Hepatocyte (in vitro differentiated cells): ENCODE results near the gene SERPINE2. TPM values are rescaled to one million over a fixed set of nuclear protein-coding genes. Genes with fewer than 3 reads are reported as not detected.

Source experiments
- DNase-seq: peaks from one replicate; pipeline ENCODE4 v3.0.0-alpha.2; 2016; ENCODE audit warnings: low spot score
- H2AFZ ChIP-seq: fragments of 200-600 bp; sonication (generic); 2 replicates; pipeline ENCODE4 v1.6.0; 2016; ENCODE audit warnings: antibody characterized with exemption, mild to moderate bottlenecking
- H3K27ac ChIP-seq: fragments of 200-600 bp; sonication (generic); 2 replicates; pipeline ENCODE4 v1.5.1; 2016; ENCODE audit warnings: mild to moderate bottlenecking
- H3K27me3 ChIP-seq: fragments of 200-600 bp; sonication (generic); 2 replicates; pipeline ENCODE4 v1.6.1; 2016
- H3K36me3 ChIP-seq: fragments of 200-600 bp; sonication (generic); replicated peaks from 2 replicates; pipeline ENCODE4 v1.5.1; 2016; ENCODE audit warnings: low read depth; ENCODE audit not compliant: insufficient read depth
- H3K4me1 ChIP-seq: fragments of 200-600 bp; sonication (generic); 2 replicates; pipeline ENCODE4 v1.5.1; 2016; ENCODE audit warnings: mild to moderate bottlenecking, moderate library complexity; ENCODE audit not compliant: insufficient read depth
- H3K4me2 ChIP-seq: fragments of 200-600 bp; sonication (generic); 2 replicates; pipeline ENCODE4 v1.6.0; 2016
- H3K4me3 ChIP-seq: fragments of 200-600 bp; sonication (generic); 2 replicates; pipeline ENCODE4 v1.5.1; 2016; ENCODE audit warnings: mild to moderate bottlenecking
- H3K79me2 ChIP-seq: fragments of 200-600 bp; sonication (generic); 2 replicates; pipeline ENCODE4 v1.6.0; 2017; ENCODE audit warnings: mild to moderate bottlenecking
- H3K9me2 ChIP-seq: fragments of 200-600 bp; sonication (generic); replicated peaks from 2 replicates; pipeline ENCODE4 v1.6.0; 2017; ENCODE audit warnings: mild to moderate bottlenecking; ENCODE audit not compliant: insufficient read depth
- H3K9me3 ChIP-seq: fragments of 200-600 bp; sonication (generic); 2 replicates; pipeline ENCODE4 v1.5.1; 2016; ENCODE audit warnings: low read depth, mild to moderate bottlenecking
- H4K20me1 ChIP-seq: fragments of 200-600 bp; sonication (generic); 2 replicates; pipeline ENCODE4 v1.6.0; 2016; ENCODE audit warnings: mild to moderate bottlenecking; ENCODE audit not compliant: insufficient read depth, poor library complexity, severe bottlenecking
- EZH2 ChIP-seq: fragments of 200-600 bp; sonication (generic); IDR thresholded peaks from 2 replicates; pipeline ENCODE4 v1.6.1; 2016; ENCODE audit warnings: antibody characterized with exemption, mild to moderate bottlenecking, borderline replicate concordance
- EZH2phosphoT487 ChIP-seq: fragments of 200-600 bp; sonication (generic); IDR thresholded peaks from one replicate; pipeline ENCODE4 v1.6.1; 2018; ENCODE audit warnings: antibody characterized with exemption, mild to moderate bottlenecking, low read depth, moderate library complexity; ENCODE audit not compliant: unreplicated experiment, severe bottlenecking
- WGBS: methylation state at CpG from one replicate; pipeline ENCODE4 v1.1.6; 2016; ENCODE audit warnings: low lambda C conversion rate; ENCODE audit errors: missing lambda C conversion rate; 5-methylcytosine and 5-hydroxymethylcytosine counted together
- polyA plus RNA-seq: library from polyadenylated mRNA; unstranded; fragments of >200 nt; fragmentation: Nextera tagmentation; extraction: Ambion mirVana; gene quantifications from 2 replicates; pipeline ENCODE4 v1.2.1, GENCODE V29; 2016
- total RNA-seq: library from RNA; depleted of rRNA; stranded (reverse); fragments of >200 nt; gene quantifications from 2 replicates; pipeline ENCODE4 v1.2.3, GENCODE V29; 2014
- TF ChIP-seq, protein P1 (sequence below): fragments of 200-600 bp; sonication (generic); IDR thresholded peaks from 2 replicates; pipeline ENCODE4 v1.5.1; 2016; ENCODE audit warnings: antibody characterized with exemption, mild to moderate bottlenecking; ENCODE audit not compliant: poor library complexity

The SERPINE2 gene
- total and polyA plus RNA-seq, 2 experiments from 2014 or later = 186 to 427 TPM

DNA sequence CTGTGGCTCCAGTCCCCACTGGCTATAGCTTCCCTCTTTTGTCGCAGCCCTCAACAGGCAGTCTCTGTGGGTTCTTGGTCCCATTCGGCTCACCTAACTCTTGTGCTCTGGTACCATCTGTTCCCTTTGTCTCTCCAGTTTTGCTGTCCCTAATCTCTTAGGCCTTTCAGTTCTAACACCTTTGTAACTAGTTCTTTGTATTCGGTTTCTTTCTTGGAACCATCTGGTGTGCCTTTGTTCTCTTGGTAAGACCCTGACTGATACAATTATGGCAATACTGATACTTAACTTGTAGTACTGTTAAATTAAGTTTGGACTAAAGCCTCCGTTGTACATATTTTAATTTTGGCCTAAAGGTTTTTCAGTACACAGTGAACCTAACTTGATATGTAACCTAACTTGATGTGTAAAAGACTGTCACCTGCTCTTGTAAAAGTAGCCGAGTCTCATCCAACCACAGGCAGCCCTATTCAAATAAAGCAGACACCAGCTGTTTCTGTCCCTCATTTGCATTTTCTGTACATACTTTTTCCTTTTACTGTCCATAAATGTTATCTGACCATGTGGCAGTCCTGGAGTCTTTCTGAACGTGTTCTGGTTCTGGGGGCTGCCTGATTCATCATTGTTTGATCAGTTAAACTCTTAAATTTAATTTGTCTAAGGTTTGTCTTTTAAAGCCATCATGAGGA, 86.7 kb downstream of the SERPINE2 start:
- no peaks in the 10 kb centered on the region for H3K36me3 ChIP-seq
- H3K79me2 ChIP-seq = peaks cover under 1% of the 10 kb centered on the region
- no peaks in the 10 kb centered on the region for H3K27me3 ChIP-seq
- no peak overlapping the region for H3K4me3 ChIP-seq
- H3K4me2 ChIP-seq = no peak overlapping the region
- no peak for DNase-seq
- no peak overlapping the region for H3K27ac ChIP-seq
- WGBS = 71% methylated on average over 6 of the region's 6 CpGs
- no peaks in the 10 kb centered on the region for H3K9me3 ChIP-seq
- H2AFZ ChIP-seq = no peak overlapping the region
- no peaks in the 10 kb centered on the region for H4K20me1 ChIP-seq
- TF ChIP-seq, protein P1, sequence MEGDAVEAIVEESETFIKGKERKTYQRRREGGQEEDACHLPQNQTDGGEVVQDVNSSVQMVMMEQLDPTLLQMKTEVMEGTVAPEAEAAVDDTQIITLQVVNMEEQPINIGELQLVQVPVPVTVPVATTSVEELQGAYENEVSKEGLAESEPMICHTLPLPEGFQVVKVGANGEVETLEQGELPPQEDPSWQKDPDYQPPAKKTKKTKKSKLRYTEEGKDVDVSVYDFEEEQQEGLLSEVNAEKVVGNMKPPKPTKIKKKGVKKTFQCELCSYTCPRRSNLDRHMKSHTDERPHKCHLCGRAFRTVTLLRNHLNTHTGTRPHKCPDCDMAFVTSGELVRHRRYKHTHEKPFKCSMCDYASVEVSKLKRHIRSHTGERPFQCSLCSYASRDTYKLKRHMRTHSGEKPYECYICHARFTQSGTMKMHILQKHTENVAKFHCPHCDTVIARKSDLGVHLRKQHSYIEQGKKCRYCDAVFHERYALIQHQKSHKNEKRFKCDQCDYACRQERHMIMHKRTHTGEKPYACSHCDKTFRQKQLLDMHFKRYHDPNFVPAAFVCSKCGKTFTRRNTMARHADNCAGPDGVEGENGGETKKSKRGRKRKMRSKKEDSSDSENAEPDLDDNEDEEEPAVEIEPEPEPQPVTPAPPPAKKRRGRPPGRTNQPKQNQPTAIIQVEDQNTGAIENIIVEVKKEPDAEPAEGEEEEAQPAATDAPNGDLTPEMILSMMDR = no peak
- TF ChIP-seq EZH2phosphoT487 (no peak), EZH2 (no peak)
- no peaks in the 10 kb centered on the region for H3K4me1 ChIP-seq
- no peaks in the 10 kb centered on the region for H3K9me2 ChIP-seq

GRCh38 chr2:223950448-223951347, 88.4 kb downstream of the SERPINE2 start:
- TF ChIP-seq EZH2phosphoT487 = no peak
- TF ChIP-seq, protein P1 = no peak
- no peak overlapping the region for H3K4me2 ChIP-seq
- H3K79me2 ChIP-seq = peaks cover 1% of the 10 kb centered on the region
- H2AFZ ChIP-seq = no peak overlapping the region
- H3K4me3 ChIP-seq = no peak overlapping the region
- no peaks in the 10 kb centered on the region for H3K9me3 ChIP-seq
- no peaks in the 10 kb centered on the region for H3K36me3 ChIP-seq
- H3K27me3 ChIP-seq = no peaks in the 10 kb centered on the region
- H3K27ac ChIP-seq = no peak overlapping the region
- H4K20me1 ChIP-seq = no peaks in the 10 kb centered on the region
- H3K9me2 ChIP-seq = no peaks in the 10 kb centered on the region
- WGBS = 77% methylated on average over 3 of the region's 3 CpGs
- H3K4me1 ChIP-seq = peaks cover under 1% of the 10 kb centered on the region
- no peak for DNase-seq

DNA sequence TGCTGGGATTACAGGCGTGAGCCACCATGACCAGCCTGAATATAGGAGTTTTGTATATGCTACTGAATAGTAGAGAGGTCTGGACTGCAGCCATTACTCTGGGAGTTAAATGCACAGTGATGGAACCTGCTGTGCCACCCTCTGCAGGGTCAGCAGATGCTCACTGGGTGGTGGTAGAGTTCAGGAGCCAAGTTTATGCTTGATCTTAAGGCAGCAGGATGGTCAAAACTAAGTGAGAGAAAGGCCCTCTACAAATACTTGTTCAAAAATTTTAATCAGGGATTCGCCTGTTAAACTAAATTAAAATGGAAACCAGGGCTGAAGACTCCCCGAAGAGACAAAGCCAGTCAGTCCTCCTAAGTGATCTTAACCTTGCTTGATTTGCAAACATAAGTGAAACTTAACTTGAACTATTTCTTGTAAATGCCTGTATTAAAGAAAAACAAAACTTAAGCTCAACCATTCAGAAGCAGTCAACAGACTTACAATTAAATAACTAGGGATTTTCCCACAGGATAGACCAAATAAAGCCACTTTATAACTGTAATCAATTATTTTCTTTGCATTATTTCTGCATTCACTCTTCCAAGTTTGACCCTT, 89.7 kb downstream of the SERPINE2 start:
- H2AFZ ChIP-seq = no peak overlapping the region
- no peak overlapping the region for H3K4me3 ChIP-seq
- H3K4me2 ChIP-seq = no peak overlapping the region
- H3K79me2 ChIP-seq = peaks cover 11% of the 10 kb centered on the region
- 73% methylated on average over 3 of the region's 3 CpGs for WGBS
- H3K9me3 ChIP-seq = no peaks in the 10 kb centered on the region
- no peaks in the 10 kb centered on the region for H4K20me1 ChIP-seq
- no peak for DNase-seq
- no peak overlapping the region for H3K27ac ChIP-seq
- H3K36me3 ChIP-seq = no peaks in the 10 kb centered on the region
- H3K9me2 ChIP-seq = no peaks in the 10 kb centered on the region
- H3K4me1 ChIP-seq = peaks cover 4% of the 10 kb centered on the region
- H3K27me3 ChIP-seq = no peaks in the 10 kb centered on the region
- TF ChIP-seq EZH2phosphoT487 = no peak

- Histone ChIP-seq H3K4me1 (peaks cover 10% of the 10 kb centered on the region), H3K4me2 (no peak overlapping the region), H3K27ac (no peak overlapping the region), H3K36me3 (no peaks in the 10 kb centered on the region), H3K4me3 (no peak overlapping the region), H3K9me3 (no peaks in the 10 kb centered on the region), H4K20me1 (peaks cover 7% of the 10 kb centered on the region), H3K27me3 (no peaks in the 10 kb centered on the region), H2AFZ (peak overlapping the region; percentile 23), H3K9me2 (no peaks in the 10 kb centered on the region), H3K79me2 (peaks cover 26% of the 10 kb centered on the region)
- TF ChIP-seq EZH2 (no peak), EZH2phosphoT487 (no peak)
- TF ChIP-seq, protein P1 = no peak
- WGBS = 19% methylated on average over 5 of the region's 5 CpGs
- DNase-seq = no peak
Observed at GRCh38 chr2:223947711-223948205, 91.3 kb downstream of the SERPINE2 start.
